Muscle of leg (tissue), 11 donors: ENCODE data around the gene VDAC2. TPM values are rescaled to one million over a fixed set of nuclear protein-coding genes. Genes with fewer than 3 reads are reported as not detected.
"Not testable (repeated sequence)": the region's sequence is repeated elsewhere in the genome, so short reads cannot be mapped to it uniquely, and the experiment has no call there.

ENCODE experiments used
- DNase-seq: peaks from one replicate; pipeline ENCODE4 v3.0.0; 2013
- H3K27ac ChIP-seq: one replicate; pipeline ENCODE4 v1.5.1; 2013; ENCODE audit warnings: mild to moderate bottlenecking, low read length, control low read depth
- H3K27me3 ChIP-seq: one replicate; pipeline ENCODE4 v1.6.1; 2013; ENCODE audit warnings: low read length; ENCODE audit not compliant: control insufficient read depth, insufficient read depth
- H3K36me3 ChIP-seq: one replicate; pipeline ENCODE4 v1.6.1; 2013; ENCODE audit warnings: low read length; ENCODE audit not compliant: control insufficient read depth, insufficient read depth
- H3K4me1 ChIP-seq: one replicate; pipeline ENCODE4 v1.6.1; 2013; ENCODE audit warnings: low read length; ENCODE audit not compliant: control insufficient read depth, insufficient read depth
- H3K4me3 ChIP-seq: one replicate; pipeline ENCODE4 v1.5.1; 2013; ENCODE audit warnings: low read length, control low read depth
- H3K9me3 ChIP-seq: replicated peaks from 2 replicates; pipeline ENCODE4 v1.6.1; 2013; ENCODE audit warnings: low read depth, low read length; ENCODE audit not compliant: control insufficient read depth
- WGBS: methylation state at CpG from one replicate; pipeline ENCODE4 v1.1.5; 2013; ENCODE audit warnings: missing lambda C conversion rate; ENCODE audit not compliant: insufficient coverage; 5-methylcytosine and 5-hydroxymethylcytosine counted together
- polyA plus RNA-seq, 8 donors: library from polyadenylated mRNA; unstranded; fragments of 120-200 nt; gene quantifications; one replicate each; pipeline versions ENCODE4 v1.2.1 to v1.2.3, GENCODE V29; 2013; ENCODE audit warnings: inconsistent platforms in 1 of 8, low replicate concordance in 1 of 8; ENCODE audit not compliant: insufficient read length in 8 of 8, insufficient read depth in 1 of 8
- total RNA-seq: library from RNA; stranded (reverse); fragments of 120-200 nt; gene quantifications from one replicate; pipeline ENCODE4 v1.2.4, GENCODE V29; 2013

VDAC2 gene
- total and polyA plus RNA-seq, 9 donors: 186 to 334 (median 264) TPM

DNA sequence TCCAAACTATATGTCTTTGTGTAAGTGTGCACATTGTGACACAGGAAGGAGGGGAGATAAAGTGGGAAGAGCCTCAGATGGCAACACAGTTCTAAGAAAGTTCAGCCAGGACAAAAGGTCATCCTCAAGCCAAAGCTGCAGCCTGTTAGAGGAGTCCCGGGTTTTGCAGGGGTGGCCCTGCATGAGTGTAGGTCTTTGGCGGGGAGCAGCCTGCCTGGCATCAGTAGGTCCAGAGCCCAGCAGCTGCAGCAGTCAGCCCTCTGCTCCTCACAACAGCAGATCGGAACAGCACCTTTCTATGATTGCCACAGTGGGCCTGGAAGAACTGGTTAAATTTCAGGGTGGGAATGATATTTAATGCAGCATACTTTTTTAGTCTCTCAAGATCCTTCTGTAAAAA lies 13.5 kb upstream of the VDAC2 start:
- H3K27ac ChIP-seq: no peak overlapping the region
- no peaks in the 10 kb centered on the region for H3K9me3 ChIP-seq
- no peaks in the 10 kb centered on the region for H3K27me3 ChIP-seq
- H3K36me3 ChIP-seq: peaks cover 4% of the 10 kb centered on the region
- WGBS: 86% methylated on average over 2 of the region's 3 CpGs
- no peak for DNase-seq
- no peak overlapping the region for H3K4me3 ChIP-seq
- H3K4me1 ChIP-seq: no peaks in the 10 kb centered on the region

DNA sequence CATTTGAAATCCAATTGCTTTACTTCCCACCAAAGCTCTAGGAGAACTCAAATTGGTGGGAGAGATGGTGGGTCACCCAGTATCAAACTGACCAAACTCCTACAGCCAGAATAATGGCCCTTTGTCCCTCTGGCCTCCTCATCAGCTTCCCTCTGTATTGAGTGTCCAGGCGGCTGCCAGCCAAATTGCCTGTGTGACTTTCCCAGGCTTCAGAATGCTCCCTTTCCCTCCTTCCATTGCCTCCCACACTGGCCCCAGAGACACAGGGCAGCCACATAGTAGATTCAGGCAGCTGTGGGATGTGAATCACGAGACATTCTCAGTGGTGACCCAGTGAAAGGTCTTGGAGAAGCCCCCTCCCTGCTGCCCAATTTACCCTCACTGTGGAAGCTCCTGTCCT lies 12.7 kb upstream of the VDAC2 start:
- no CpG with 5 or more reads among the region's 2 CpGs for WGBS
- no peak overlapping the region for H3K4me3 ChIP-seq
- no peaks in the 10 kb centered on the region for H3K9me3 ChIP-seq
- H3K36me3 ChIP-seq: peaks cover 5% of the 10 kb centered on the region
- no peak overlapping the region for H3K27ac ChIP-seq
- peaks cover 5% of the 10 kb centered on the region for H3K4me1 ChIP-seq
- DNase-seq: no peak
- no peaks in the 10 kb centered on the region for H3K27me3 ChIP-seq

DNA sequence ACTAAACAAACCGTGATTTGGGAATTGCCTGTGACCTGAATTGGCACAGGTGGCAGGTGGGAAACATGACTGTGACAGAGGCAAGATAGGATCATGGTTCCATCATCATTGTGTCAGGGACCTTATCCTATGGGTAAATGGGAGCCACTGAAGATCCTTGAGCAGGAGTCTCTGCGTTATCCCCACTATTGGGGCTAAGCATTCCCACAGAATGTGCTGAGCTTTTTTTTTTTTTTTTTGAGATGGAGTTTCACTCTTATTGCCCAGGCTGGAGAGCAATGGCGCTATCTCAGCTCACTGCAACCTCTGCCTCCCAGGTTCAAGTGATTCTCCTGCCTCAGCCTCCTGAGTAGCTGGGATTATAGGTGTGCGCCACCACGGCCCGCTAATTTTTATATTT lies 10.6 kb upstream of the VDAC2 start:
- H3K36me3 ChIP-seq, DNase-seq, H3K4me3 ChIP-seq, H3K27me3 ChIP-seq, H3K4me1 ChIP-seq, H3K9me3 ChIP-seq, H3K27ac ChIP-seq: not testable (repeated sequence)
- 100% methylated on average over 1 of the region's 6 CpGs for WGBS

DNA sequence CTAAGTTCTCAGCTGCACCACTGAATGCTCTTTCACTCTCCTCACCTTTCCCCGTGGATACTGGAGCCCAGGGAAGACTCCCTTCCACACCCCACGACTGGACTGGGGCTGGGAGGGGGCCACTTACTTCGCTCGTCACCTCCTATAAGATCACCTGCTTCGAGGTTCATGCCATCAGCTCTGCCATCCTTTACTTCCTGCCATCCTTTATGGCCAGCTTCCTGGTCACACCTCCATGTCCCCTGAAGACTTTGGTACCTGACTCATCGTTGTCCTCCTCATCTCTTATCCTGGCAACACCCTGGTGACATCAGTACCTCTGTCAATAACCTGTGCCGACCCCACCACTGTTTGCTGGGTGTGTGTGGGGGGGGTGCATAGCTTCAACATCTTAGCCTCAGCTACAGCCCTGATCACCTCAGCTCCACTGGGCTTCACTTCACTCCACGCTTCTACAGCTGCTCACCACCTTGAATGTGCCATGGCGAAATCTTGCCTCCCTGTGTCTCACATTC lies 8.7 kb upstream of the VDAC2 start:
- DNase-seq: no peak
- H3K27ac ChIP-seq: no peak overlapping the region
- H3K4me3 ChIP-seq: no peak overlapping the region
- peaks cover 2% of the 10 kb centered on the region for H3K36me3 ChIP-seq
- H3K9me3 ChIP-seq: no peaks in the 10 kb centered on the region
- no peaks in the 10 kb centered on the region for H3K27me3 ChIP-seq
- H3K4me1 ChIP-seq: peaks cover 7% of the 10 kb centered on the region
- 78% methylated on average over 7 of the region's 9 CpGs for WGBS

DNA sequence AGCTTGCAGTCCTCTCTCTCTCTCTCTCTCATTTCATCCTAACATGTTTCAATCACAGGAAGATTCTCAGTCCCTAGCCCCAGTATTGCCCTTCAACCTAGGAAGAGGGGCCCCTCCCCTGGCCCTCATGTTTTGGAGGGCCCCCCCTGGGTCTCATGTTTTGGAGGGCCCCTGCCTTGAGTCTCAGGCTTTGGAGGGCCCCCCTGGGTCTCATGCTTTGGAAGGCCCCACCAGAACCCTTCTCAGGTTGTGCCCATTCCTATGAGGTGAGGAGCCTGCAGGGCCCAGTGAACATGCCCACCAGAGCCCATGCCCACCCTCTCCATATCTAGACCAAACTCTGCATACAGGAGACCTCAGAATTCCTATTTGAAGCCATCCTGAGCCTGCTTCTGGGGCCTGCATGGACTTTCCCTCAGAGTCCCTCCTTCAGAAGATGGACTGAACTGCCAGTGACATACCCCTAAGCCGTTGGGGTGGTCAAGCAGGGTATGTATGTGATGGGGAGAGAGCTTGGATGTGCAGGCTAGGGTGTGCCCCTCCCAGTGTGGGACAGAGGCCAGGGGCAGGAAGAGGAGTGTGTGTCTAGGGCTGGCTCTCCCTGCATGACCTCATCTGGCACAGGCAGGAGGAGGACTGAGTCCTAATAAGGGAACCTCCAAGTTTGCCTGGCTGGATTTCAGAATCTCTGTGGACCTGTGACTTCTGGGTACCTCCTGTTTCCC lies 8.1 kb upstream of the VDAC2 start:
- H3K4me1 ChIP-seq: peaks cover 7% of the 10 kb centered on the region
- no CpG with 5 or more reads among the region's 1 CpG for WGBS
- H3K9me3 ChIP-seq: no peaks in the 10 kb centered on the region
- peak; percentile 27 for DNase-seq
- H3K4me3 ChIP-seq: no peak overlapping the region
- no peaks in the 10 kb centered on the region for H3K27me3 ChIP-seq
- no peak overlapping the region for H3K27ac ChIP-seq
- H3K36me3 ChIP-seq: peaks cover 2% of the 10 kb centered on the region

DNA sequence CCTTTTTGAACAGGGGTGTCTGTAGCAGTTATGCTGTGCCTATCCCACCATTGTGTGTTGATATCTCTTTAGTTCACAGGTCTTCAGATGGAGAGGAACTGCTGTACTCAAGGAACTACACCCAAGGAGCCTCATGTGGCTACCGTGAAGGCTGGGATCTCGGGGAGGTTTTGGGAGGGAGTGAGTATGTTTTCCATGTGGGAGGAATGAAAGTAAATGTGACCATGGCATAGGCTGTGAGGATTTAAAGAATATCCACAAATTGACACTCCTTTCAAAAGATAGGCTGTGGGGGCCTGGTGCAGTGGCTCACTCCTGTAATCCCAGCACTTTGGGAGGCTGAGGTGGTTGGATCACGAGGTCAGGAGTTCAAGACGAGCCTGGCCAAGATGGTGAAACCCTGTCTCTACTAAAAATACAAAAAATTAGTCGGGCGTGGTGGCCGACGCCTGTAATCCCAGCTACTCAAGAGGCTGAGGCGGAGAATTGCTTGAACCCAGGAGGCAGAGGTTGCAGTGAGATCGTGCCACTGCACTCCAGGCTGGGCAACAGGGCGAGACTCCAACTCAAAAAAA lies 7.5 kb upstream of the VDAC2 start:
- WGBS: 83% methylated on average over 2 of the region's 11 CpGs
- H3K27ac ChIP-seq, H3K36me3 ChIP-seq, H3K27me3 ChIP-seq, H3K9me3 ChIP-seq, H3K4me3 ChIP-seq, DNase-seq, H3K4me1 ChIP-seq: not testable (repeated sequence)

DNA sequence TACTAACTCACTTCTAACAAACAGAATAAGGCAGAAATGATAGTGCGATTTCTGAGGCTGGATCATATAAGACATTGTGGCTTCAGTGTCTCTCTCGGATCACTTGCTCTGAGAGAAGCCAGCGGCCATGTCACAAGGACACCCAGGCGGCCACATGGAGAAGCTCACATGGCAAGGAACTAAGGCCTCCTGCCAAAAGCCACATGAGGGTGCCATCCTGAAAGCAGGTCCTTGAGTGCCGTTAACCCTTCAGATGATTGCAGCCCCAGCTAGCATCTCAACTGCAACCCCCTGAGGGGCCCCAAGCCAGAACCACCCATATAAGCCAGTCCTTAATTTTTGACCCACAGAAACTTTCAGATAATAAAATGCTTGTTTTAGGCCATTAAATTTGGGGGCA lies 6.9 kb upstream of the VDAC2 start:
- no peak for DNase-seq
- no peaks in the 10 kb centered on the region for H3K27me3 ChIP-seq
- no peak overlapping the region for H3K4me3 ChIP-seq
- peaks cover 2% of the 10 kb centered on the region for H3K36me3 ChIP-seq
- H3K9me3 ChIP-seq: no peaks in the 10 kb centered on the region
- H3K4me1 ChIP-seq: peaks cover 14% of the 10 kb centered on the region
- 76% methylated on average over 4 of the region's 5 CpGs for WGBS
- H3K27ac ChIP-seq: no peak overlapping the region

DNA sequence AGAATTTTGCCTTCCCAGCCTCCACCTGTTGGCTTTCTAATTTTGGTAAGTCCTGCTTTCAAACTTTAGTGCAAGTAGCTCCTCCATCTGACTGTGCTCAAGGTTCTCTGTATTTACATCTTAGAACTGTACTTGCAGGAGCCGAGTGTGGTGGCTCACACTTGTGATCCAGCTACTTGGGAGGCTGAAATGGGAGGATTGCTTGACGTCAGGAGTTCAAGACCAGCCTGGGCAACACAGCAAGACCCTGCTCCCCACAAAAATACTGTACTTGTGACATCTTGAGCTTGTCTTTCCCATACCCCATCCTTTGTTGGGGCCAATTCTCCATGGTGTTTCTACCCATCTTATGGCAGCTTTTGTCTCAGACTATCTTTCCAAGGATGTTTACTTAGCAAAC lies 4.7 kb upstream of the VDAC2 start:
- Histone ChIP-seq H3K27me3 (no peaks in the 10 kb centered on the region), H3K4me3 (no peak overlapping the region), H3K36me3 (peaks cover 2% of the 10 kb centered on the region), H3K4me1 (peaks cover 19% of the 10 kb centered on the region), H3K27ac (no peak overlapping the region), H3K9me3 (no peaks in the 10 kb centered on the region)
- WGBS: no CpG with 5 or more reads among the region's 2 CpGs
- DNase-seq: no peak

DNA sequence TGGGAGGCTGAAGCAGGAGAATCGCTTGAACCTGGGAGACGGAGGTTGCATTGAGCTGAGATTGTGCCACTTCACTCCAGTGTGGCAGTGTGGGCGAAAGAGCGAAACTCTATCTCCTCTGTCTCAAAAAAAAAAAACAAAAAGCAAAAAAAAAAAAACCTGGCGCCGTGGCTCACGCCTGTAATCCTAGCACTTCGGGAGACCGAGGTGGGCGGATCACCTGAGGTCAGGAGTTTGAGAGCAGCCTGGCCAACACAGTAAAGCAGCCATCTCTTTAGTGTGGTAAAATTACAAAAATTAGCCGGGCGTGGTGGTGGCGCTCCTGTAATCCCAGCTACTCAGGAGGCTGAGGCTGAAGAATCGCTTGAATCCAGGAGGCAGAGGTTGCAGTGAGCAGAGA lies 4.0 kb upstream of the VDAC2 start:
- H3K4me1 ChIP-seq: peaks cover 20% of the 10 kb centered on the region

DNA sequence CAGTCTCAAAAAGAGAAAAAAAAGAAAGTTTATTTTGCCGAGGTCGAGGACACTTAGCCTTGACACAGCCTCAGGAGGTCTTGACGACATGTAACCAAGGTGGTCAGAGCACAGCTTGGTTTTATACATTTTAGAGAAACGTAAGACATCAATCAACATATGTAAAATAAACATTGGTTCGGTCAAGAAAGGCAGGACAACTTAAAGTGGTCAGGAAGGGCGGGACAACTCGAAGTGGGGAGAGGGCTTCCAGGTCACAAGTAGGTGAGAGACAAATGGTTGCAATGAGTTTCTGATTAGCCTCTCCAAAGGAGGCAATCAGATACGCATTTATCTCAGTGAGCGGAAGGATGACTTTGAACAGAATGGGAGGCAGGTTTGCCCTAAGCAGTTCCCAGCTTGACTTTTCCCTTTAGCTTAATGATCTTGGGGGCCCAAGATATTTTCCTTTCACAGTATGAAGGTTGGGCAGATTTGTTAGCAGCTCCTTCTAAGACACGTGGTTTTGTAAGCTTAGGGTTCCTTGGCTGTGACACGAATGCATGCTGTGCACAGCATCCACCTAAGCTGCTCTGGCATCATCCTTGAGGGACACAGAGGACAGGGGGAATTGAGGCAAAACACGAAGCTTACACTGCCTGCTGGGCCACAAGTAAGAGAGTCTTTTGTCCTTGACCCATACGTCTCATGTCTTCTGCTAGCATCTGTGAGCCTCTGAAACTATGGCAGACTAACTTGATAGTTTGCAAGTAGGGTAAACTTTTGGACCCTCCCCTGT lies 3.3 kb upstream of the VDAC2 start:
- Histone ChIP-seq H3K27ac (no peak overlapping the region), H3K4me3 (no peak overlapping the region), H3K27me3 (no peaks in the 10 kb centered on the region), H3K9me3 (no peaks in the 10 kb centered on the region), H3K4me1 (peaks cover 21% of the 10 kb centered on the region), H3K36me3 (peaks cover 4% of the 10 kb centered on the region)
- 37% methylated on average over 7 of the region's 13 CpGs for WGBS
- DNase-seq: no peak

More for the DNA sequence above, 4.0 kb upstream of the VDAC2 start:
- H3K4me3 ChIP-seq, H3K36me3 ChIP-seq, H3K27ac ChIP-seq, H3K9me3 ChIP-seq, H3K27me3 ChIP-seq, DNase-seq: not testable (repeated sequence)
- WGBS: 67% methylated on average over 1 of the region's 14 CpGs
